Measurements from ENCODE around the gene PIGH.
A peak's percentile ranks its signal among the peaks of the same experiment; 100 is the strongest.
"Not testable (repeated sequence)": the region's sequence is repeated elsewhere in the genome, so short reads cannot be mapped to it uniquely, and the experiment has no call there.

The PIGH gene

DNA sequence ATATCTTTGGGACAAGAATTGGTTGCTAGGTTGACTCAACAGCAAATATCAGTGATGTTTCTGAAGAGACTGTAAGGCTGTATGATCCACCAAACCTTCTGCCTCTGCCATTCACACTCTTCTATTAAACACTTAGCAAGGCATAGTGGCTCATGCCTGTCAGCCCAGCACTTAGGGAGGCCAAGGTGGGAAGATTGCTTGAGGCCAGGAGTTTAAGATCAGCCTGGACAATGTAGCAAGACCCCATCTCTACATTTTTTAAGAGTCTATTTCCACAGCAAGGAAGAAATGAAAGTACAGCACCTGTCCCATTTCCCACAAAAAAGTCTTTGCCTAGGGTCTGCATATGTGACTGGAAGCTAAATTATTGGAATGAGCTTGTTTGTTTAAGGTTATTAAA lies 27.5 kb upstream of the PIGH start:
- H2AK5ac ChIP-seq (ENCODE audit: low read length, severe bottlenecking) = no peak overlapping the region
- H2BK12ac ChIP-seq (ENCODE audit: low read length in 2 of 2) = no peak overlapping the region
- no peaks in the 10 kb centered on the region for H3K4me1 ChIP-seq (ENCODE audit: control insufficient read depth, insufficient read depth, low read depth, low read length)
- no peak overlapping the region for H2BK15ac ChIP-seq (ENCODE audit: low read depth, poor library complexity, severe bottlenecking)
- no peak overlapping the region for H2BK120ac ChIP-seq (ENCODE audit: low read depth, low read length)
- no peak overlapping the region for H3K4me2 ChIP-seq (ENCODE audit: low read length, poor library complexity, severe bottlenecking)
- H2BK5ac ChIP-seq (ENCODE audit: low read depth, low read length, poor library complexity, severe bottlenecking) = peak overlapping the region; percentile 40
- no peak overlapping the region for H3K23ac ChIP-seq (ENCODE audit: low read length in 2 of 2)
- no peak overlapping the region for H3K14ac ChIP-seq (ENCODE audit: low read length in 2 of 2)
- no peak overlapping the region for H3K4ac ChIP-seq (ENCODE audit: low read depth in 1 of 2, low read length in 2 of 2)
- H4K91ac ChIP-seq (ENCODE audit: low read length) = no peak overlapping the region
- no peak overlapping the region for H3K4me3 ChIP-seq (ENCODE audit: insufficient read depth in 1 of 2, low read depth in 1 of 2, low read length in 2 of 2)
- no peak for DNase-seq
- no peak overlapping the region for H3K18ac ChIP-seq (ENCODE audit: low read depth in 1 of 2, low read length in 2 of 2)
- H3K27ac ChIP-seq (ENCODE audit: low read length, poor library complexity, severe bottlenecking) = no peak overlapping the region
- no peak overlapping the region for H2AFZ ChIP-seq (ENCODE audit: low read depth, low read length)
- no peaks in the 10 kb centered on the region for H3K27me3 ChIP-seq (ENCODE audit: control insufficient read depth in 1 of 2, insufficient read depth in 1 of 2, low read length in 2 of 2)
- no peak overlapping the region for H4K8ac ChIP-seq (ENCODE audit: low read length)
- H3K36me3 ChIP-seq (ENCODE audit: control insufficient read depth in 1 of 2, insufficient read depth in 2 of 2, low read depth in 1 of 2, low read length in 2 of 2) = no peaks in the 10 kb centered on the region
- no peaks in the 10 kb centered on the region for H3K79me1 ChIP-seq (replicated peaks; ENCODE audit: low read length, poor library complexity, severe bottlenecking)
- no peaks in the 10 kb centered on the region for H3K9me3 ChIP-seq (ENCODE audit: control insufficient read depth, low read length)
- H3K9ac ChIP-seq (ENCODE audit: low read length) = no peak overlapping the region

GRCh38 chr14:67626131-67626530 lies 26.1 kb upstream of the PIGH start:
- not testable (repeated sequence) for H4K8ac ChIP-seq (ENCODE audit: low read length); H3K4ac ChIP-seq (ENCODE audit: low read depth in 1 of 2, low read length in 2 of 2); H3K27me3 ChIP-seq (ENCODE audit: control insufficient read depth in 1 of 2, insufficient read depth in 1 of 2, low read length in 2 of 2); H3K9me3 ChIP-seq (ENCODE audit: control insufficient read depth, low read length); H2BK5ac ChIP-seq (ENCODE audit: low read depth, low read length, poor library complexity, severe bottlenecking); H3K14ac ChIP-seq (ENCODE audit: low read length in 2 of 2); H3K4me1 ChIP-seq (ENCODE audit: control insufficient read depth, insufficient read depth, low read depth, low read length); H2BK12ac ChIP-seq (ENCODE audit: low read length in 2 of 2); H3K4me2 ChIP-seq (ENCODE audit: low read length, poor library complexity, severe bottlenecking); H3K4me3 ChIP-seq (ENCODE audit: insufficient read depth in 1 of 2, low read depth in 1 of 2, low read length in 2 of 2); H4K91ac ChIP-seq (ENCODE audit: low read length); DNase-seq; H2AK5ac ChIP-seq (ENCODE audit: low read length, severe bottlenecking); H2BK15ac ChIP-seq (ENCODE audit: low read depth, poor library complexity, severe bottlenecking); H3K9ac ChIP-seq (ENCODE audit: low read length); H3K18ac ChIP-seq (ENCODE audit: low read depth in 1 of 2, low read length in 2 of 2); H3K23ac ChIP-seq (ENCODE audit: low read length in 2 of 2); H3K79me1 ChIP-seq (replicated peaks; ENCODE audit: low read length, poor library complexity, severe bottlenecking); H2AFZ ChIP-seq (ENCODE audit: low read depth, low read length); H3K27ac ChIP-seq (ENCODE audit: low read length, poor library complexity, severe bottlenecking); H2BK120ac ChIP-seq (ENCODE audit: low read depth, low read length); H3K36me3 ChIP-seq (ENCODE audit: control insufficient read depth in 1 of 2, insufficient read depth in 2 of 2, low read depth in 1 of 2, low read length in 2 of 2)
- 100% methylated on average over 1 of the region's 1 CpG for WGBS

- H2AK5ac ChIP-seq (ENCODE audit: low read length, severe bottlenecking) = no peak overlapping the region
- no peak overlapping the region for H3K14ac ChIP-seq (ENCODE audit: low read length in 2 of 2)
- H3K9ac ChIP-seq (ENCODE audit: low read length) = peak overlapping the region; percentile 86
- no peaks in the 10 kb centered on the region for H3K9me3 ChIP-seq (ENCODE audit: control insufficient read depth, low read length)
- no peak overlapping the region for H2BK5ac ChIP-seq (ENCODE audit: low read depth, low read length, poor library complexity, severe bottlenecking)
- DNase-seq = no peak
- peak overlapping the region; percentile 70 for H3K27ac ChIP-seq (ENCODE audit: low read length, poor library complexity, severe bottlenecking)
- H2BK15ac ChIP-seq (ENCODE audit: low read depth, poor library complexity, severe bottlenecking) = no peak overlapping the region
- H4K8ac ChIP-seq (ENCODE audit: low read length) = no peak overlapping the region
- H3K4me1 ChIP-seq (ENCODE audit: control insufficient read depth, insufficient read depth, low read depth, low read length) = peaks cover 8% of the 10 kb centered on the region
- H2AFZ ChIP-seq (ENCODE audit: low read depth, low read length) = no peak overlapping the region
- H2BK120ac ChIP-seq (ENCODE audit: low read depth, low read length) = no peak overlapping the region
- no peaks in the 10 kb centered on the region for H3K79me1 ChIP-seq (replicated peaks; ENCODE audit: low read length, poor library complexity, severe bottlenecking)
- WGBS = 14% methylated on average over 1 of the region's 2 CpGs
- no peaks in the 10 kb centered on the region for H3K36me3 ChIP-seq (ENCODE audit: control insufficient read depth in 1 of 2, insufficient read depth in 2 of 2, low read depth in 1 of 2, low read length in 2 of 2)
- peak overlapping the region in 1 of 2 experiments; percentile 43 for H3K18ac ChIP-seq (ENCODE audit: low read depth in 1 of 2, low read length in 2 of 2)
- no peak overlapping the region for H2BK12ac ChIP-seq (ENCODE audit: low read length in 2 of 2)
- H3K4me3 ChIP-seq (ENCODE audit: insufficient read depth in 1 of 2, low read depth in 1 of 2, low read length in 2 of 2) = peak overlapping the region in 1 of 2 experiments; percentile 48
- H3K4me2 ChIP-seq (ENCODE audit: low read length, poor library complexity, severe bottlenecking) = no peak overlapping the region
- H3K23ac ChIP-seq (ENCODE audit: low read length in 2 of 2) = no peak overlapping the region
- no peak overlapping the region for H4K91ac ChIP-seq (ENCODE audit: low read length)
- H3K4ac ChIP-seq (ENCODE audit: low read depth in 1 of 2, low read length in 2 of 2) = no peak overlapping the region
- H3K27me3 ChIP-seq (ENCODE audit: control insufficient read depth in 1 of 2, insufficient read depth in 1 of 2, low read length in 2 of 2) = no peaks in the 10 kb centered on the region
These were observed 23.0 kb upstream of the PIGH start for GRCh38 chr14:67623114-67623513.

- peaks cover 8% of the 10 kb centered on the region for H3K4me1 ChIP-seq (ENCODE audit: control insufficient read depth, insufficient read depth, low read depth, low read length)
- no peak overlapping the region for H3K14ac ChIP-seq (ENCODE audit: low read length in 2 of 2)
- H3K79me1 ChIP-seq (replicated peaks; ENCODE audit: low read length, poor library complexity, severe bottlenecking) = no peaks in the 10 kb centered on the region
- peak overlapping the region; percentile 86 for H3K9ac ChIP-seq (ENCODE audit: low read length)
- H3K27ac ChIP-seq (ENCODE audit: low read length, poor library complexity, severe bottlenecking) = peak overlapping the region; percentile 70
- no peak overlapping the region for H3K18ac ChIP-seq (ENCODE audit: low read depth in 1 of 2, low read length in 2 of 2)
- 6% methylated on average over 3 of the region's 4 CpGs for WGBS
- no peaks in the 10 kb centered on the region for H3K9me3 ChIP-seq (ENCODE audit: control insufficient read depth, low read length)
- H2BK12ac ChIP-seq (ENCODE audit: low read length in 2 of 2) = no peak overlapping the region
- no peak overlapping the region for H3K4ac ChIP-seq (ENCODE audit: low read depth in 1 of 2, low read length in 2 of 2)
- peak; percentile 94 for DNase-seq
- no peak overlapping the region for H3K23ac ChIP-seq (ENCODE audit: low read length in 2 of 2)
- H2AK5ac ChIP-seq (ENCODE audit: low read length, severe bottlenecking) = no peak overlapping the region
- peak overlapping the region in 1 of 2 experiments; percentile 48 for H3K4me3 ChIP-seq (ENCODE audit: insufficient read depth in 1 of 2, low read depth in 1 of 2, low read length in 2 of 2)
- H2BK5ac ChIP-seq (ENCODE audit: low read depth, low read length, poor library complexity, severe bottlenecking) = no peak overlapping the region
- H2AFZ ChIP-seq (ENCODE audit: low read depth, low read length) = no peak overlapping the region
- no peaks in the 10 kb centered on the region for H3K27me3 ChIP-seq (ENCODE audit: control insufficient read depth in 1 of 2, insufficient read depth in 1 of 2, low read length in 2 of 2)
- no peak overlapping the region for H4K8ac ChIP-seq (ENCODE audit: low read length)
- H3K4me2 ChIP-seq (ENCODE audit: low read length, poor library complexity, severe bottlenecking) = peak overlapping the region; percentile 13
- H3K36me3 ChIP-seq (ENCODE audit: control insufficient read depth in 1 of 2, insufficient read depth in 2 of 2, low read depth in 1 of 2, low read length in 2 of 2) = no peaks in the 10 kb centered on the region
- no peak overlapping the region for H2BK120ac ChIP-seq (ENCODE audit: low read depth, low read length)
- H4K91ac ChIP-seq (ENCODE audit: low read length) = no peak overlapping the region
- H2BK15ac ChIP-seq (ENCODE audit: low read depth, poor library complexity, severe bottlenecking) = no peak overlapping the region
These were observed 22.6 kb upstream of the PIGH start for GRCh38 chr14:67622675-67623074.

Measured in mesenchymal stem cell (in vitro differentiated cells and primary cell).